Panc1 (cell line): ENCODE results near the gene HMGN4. TPM values are rescaled to one million over a fixed set of nuclear protein-coding genes. Genes with fewer than 3 reads are reported as not detected.

ENCODE experiments used
- ATAC-seq: fragments of 200-7000 bp; cut with Tn5 transposase; 2 replicates; pipeline ENCODE4 v1.9.1; 2020; ENCODE audit warnings: mild to moderate bottlenecking, moderate library complexity
- BruUV-seq: library from RNA; stranded (reverse); fragments of 400-500 nt; replicated peaks from 2 replicates; lab custom pipeline; 2021; lab: Mats Ljungman, UMichigan
- CTCF ChIA-PET: fragments of 300-600 bp; sonication (Branson Sonifier 250); formaldehyde crosslinking; loops from one replicate; lab custom pipeline; 2022; ENCODE audit warnings: antibody characterized with exemption; lab: Charles Lee
- POLR2A ChIA-PET: fragments of 300-600 bp; sonication (Branson Sonifier 250); formaldehyde crosslinking; loops from one replicate; lab custom pipeline; 2022; ENCODE audit warnings: antibody characterized with exemption; lab: Charles Lee
- DNase-seq: peaks from one replicate; pipeline ENCODE4 v3.0.0-alpha.2; 2010; ENCODE audit warnings: low read depth, low spot score
- H3K27ac ChIP-seq: 2 replicates; pipeline ENCODE4 v1.5.1; 2011; ENCODE audit warnings: mild to moderate bottlenecking, low read length, inconsistent platforms
- H3K27me3 ChIP-seq: fragments of 200-500 bp; sonication (Bioruptor generic); 2 replicates; pipeline ENCODE4 v1.6.0; 2014; ENCODE audit warnings: low read length, inconsistent platforms; ENCODE audit not compliant: control insufficient read depth, insufficient read depth
- H3K36me3 ChIP-seq: fragments of 200-500 bp; sonication (Bioruptor generic); 2 replicates; pipeline ENCODE4 v1.5.1; 2014; ENCODE audit warnings: inconsistent platforms, mild to moderate bottlenecking, low read length, moderate library complexity; ENCODE audit not compliant: control insufficient read depth, insufficient read depth
- H3K4me1 ChIP-seq: 2 replicates; pipeline ENCODE4 v1.5.1; 2011; ENCODE audit warnings: inconsistent platforms, mild to moderate bottlenecking, low read length, moderate library complexity; ENCODE audit not compliant: control insufficient read depth, insufficient read depth
- H3K4me3 ChIP-seq, 2 experiments: 2 replicates each; pipeline ENCODE4 v1.5.1; 2011 to 2012; ENCODE audit warnings: low read depth in 2 of 2, low read length in 2 of 2, mild to moderate bottlenecking in 2 of 2, inconsistent platforms in 1 of 2, moderate library complexity in 1 of 2
- H3K9me3 ChIP-seq: fragments of 200-500 bp; sonication (Bioruptor generic); 2 replicates; pipeline ENCODE4 v1.5.1; 2014; ENCODE audit warnings: low read depth, mild to moderate bottlenecking, inconsistent platforms, low read length, moderate library complexity; ENCODE audit not compliant: control insufficient read depth, insufficient read depth
- POLR2AphosphoS5 ChIP-seq: IDR thresholded peaks from 2 replicates; pipeline ENCODE4 v1.6.1; 2012; ENCODE audit warnings: mild to moderate bottlenecking, low read depth, low read length, moderate library complexity
- SIN3A ChIP-seq: IDR thresholded peaks from 2 replicates; pipeline ENCODE4 v1.6.1; 2012; ENCODE audit warnings: low read depth, mild to moderate bottlenecking, low read length, moderate library complexity, borderline replicate concordance; ENCODE audit not compliant: insufficient read depth
- TCF7L2 ChIP-seq: IDR thresholded peaks from 2 replicates; pipeline ENCODE4 v1.6.1; 2011; ENCODE audit warnings: mild to moderate bottlenecking, low read depth, low read length, inconsistent platforms
- in situ Hi-C: cut with HindIII; loops from 2 replicates; pipeline ENCODE4 v1.10.0; 2016; ENCODE audit warnings: low sequenced_read_pairs, low pct_unique_long_range_greater_than_20kb
- intact Hi-C: fragments of 100-400 bp; cut with micrococcal nuclease; formaldehyde crosslinking; loops from one replicate; pipeline ENCODE4 v1.10.0; 2022; ENCODE audit not compliant: unreplicated experiment
- total RNA-seq: library from RNA; stranded (reverse); gene quantifications from one replicate; pipeline ENCODE4 v1.2.1, GENCODE V29; 2021; ENCODE audit not compliant: unreplicated experiment
- TF ChIP-seq, protein P1 (sequence below), 2 experiments: IDR thresholded peaks; 2 replicates each; pipeline ENCODE4 v1.6.1; 2011 to 2012; ENCODE audit warnings: low read depth in 2 of 2, control low read depth in 1 of 2, low read length in 1 of 2, mild to moderate bottlenecking in 1 of 2, moderate library complexity in 1 of 2; ENCODE audit not compliant: insufficient read depth in 1 of 2
- TF ChIP-seq, protein P2 (sequence below): fragments of 450-650 bp; IDR thresholded peaks from 2 replicates; pipeline ENCODE4 v1.5.1; 2017; ENCODE audit warnings: mild to moderate bottlenecking

Gene HMGN4
- total RNA-seq, 1 experiment from 2014 or later = 60.5 TPM

DNA sequence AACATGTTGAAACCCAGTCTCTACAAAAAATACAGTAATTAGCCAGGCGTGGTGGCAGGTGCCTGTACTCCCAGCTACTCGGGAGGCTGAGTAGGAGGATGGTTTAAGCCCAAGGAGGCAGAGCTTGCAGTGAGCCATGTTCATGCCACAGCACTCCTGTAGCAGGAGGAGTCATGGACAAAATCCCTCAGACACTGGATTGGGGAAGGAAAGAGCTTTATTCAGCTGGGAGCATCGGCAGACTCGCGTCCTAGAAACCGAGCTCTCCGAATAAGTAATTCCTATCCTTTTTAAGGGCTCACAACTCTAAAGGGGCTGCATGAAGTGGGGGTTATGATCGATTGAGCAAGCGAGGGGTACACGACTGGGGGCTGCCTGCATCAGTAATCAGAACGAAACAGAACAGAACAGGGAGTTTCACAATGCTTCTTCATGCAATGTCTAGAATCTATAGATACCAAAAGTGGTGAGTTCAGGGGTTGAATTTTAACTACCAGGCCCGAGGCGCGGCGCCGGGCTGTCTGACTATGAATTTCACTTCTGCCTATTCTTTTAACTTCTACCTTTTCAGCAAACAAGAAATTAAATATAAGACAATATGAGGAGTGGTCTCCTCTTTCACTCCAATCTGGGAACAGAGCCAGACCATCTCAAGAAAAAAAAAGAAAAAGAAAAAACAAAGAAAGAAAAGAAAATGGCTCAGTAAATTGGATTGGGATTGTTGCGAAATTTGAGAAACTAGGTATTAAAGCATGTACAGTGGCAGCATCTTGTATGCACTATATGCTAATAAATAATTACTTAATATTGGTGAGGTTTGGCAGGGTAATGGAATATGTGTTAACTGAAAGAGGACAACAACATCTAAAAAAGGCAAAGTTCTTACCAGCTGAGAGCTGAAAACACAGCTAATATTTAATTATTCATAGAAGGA, 23.6 kb downstream of the HMGN4 start:
- in situ Hi-C loops (no loop called here), intact Hi-C loops (no loop called here)
- DNase-seq = no peak
- no peaks in the 10 kb centered on the region for H3K36me3 ChIP-seq
- H3K27me3 ChIP-seq = no peaks in the 10 kb centered on the region
- ChIA-PET POLR2A (interaction anchor here (0.7 kb wide), 1 partner anchor 173 kb away, joined by 4 read pairs; no protein-coding TSS in a partner anchor), CTCF (no interaction called here)
- peaks cover 6% of the 10 kb centered on the region for H3K4me1 ChIP-seq
- no peak overlapping the region for H3K4me3 ChIP-seq
- no peak overlapping the region for H3K27ac ChIP-seq
- H3K9me3 ChIP-seq = no peaks in the 10 kb centered on the region
- no TSS peak for BruUV-seq
- no peak for ATAC-seq
- TF ChIP-seq SIN3A (no peak), TCF7L2 (no peak), POLR2AphosphoS5 (no peak)
- TF ChIP-seq, protein P1, sequence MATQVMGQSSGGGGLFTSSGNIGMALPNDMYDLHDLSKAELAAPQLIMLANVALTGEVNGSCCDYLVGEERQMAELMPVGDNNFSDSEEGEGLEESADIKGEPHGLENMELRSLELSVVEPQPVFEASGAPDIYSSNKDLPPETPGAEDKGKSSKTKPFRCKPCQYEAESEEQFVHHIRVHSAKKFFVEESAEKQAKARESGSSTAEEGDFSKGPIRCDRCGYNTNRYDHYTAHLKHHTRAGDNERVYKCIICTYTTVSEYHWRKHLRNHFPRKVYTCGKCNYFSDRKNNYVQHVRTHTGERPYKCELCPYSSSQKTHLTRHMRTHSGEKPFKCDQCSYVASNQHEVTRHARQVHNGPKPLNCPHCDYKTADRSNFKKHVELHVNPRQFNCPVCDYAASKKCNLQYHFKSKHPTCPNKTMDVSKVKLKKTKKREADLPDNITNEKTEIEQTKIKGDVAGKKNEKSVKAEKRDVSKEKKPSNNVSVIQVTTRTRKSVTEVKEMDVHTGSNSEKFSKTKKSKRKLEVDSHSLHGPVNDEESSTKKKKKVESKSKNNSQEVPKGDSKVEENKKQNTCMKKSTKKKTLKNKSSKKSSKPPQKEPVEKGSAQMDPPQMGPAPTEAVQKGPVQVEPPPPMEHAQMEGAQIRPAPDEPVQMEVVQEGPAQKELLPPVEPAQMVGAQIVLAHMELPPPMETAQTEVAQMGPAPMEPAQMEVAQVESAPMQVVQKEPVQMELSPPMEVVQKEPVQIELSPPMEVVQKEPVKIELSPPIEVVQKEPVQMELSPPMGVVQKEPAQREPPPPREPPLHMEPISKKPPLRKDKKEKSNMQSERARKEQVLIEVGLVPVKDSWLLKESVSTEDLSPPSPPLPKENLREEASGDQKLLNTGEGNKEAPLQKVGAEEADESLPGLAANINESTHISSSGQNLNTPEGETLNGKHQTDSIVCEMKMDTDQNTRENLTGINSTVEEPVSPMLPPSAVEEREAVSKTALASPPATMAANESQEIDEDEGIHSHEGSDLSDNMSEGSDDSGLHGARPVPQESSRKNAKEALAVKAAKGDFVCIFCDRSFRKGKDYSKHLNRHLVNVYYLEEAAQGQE (IDR thresholded peaks at IDR 0.05; ENCODE audit: insufficient read depth in 1 of 2, low read depth in 2 of 2, low read length in 1 of 2) = no peak
- TF ChIP-seq, protein P2, sequence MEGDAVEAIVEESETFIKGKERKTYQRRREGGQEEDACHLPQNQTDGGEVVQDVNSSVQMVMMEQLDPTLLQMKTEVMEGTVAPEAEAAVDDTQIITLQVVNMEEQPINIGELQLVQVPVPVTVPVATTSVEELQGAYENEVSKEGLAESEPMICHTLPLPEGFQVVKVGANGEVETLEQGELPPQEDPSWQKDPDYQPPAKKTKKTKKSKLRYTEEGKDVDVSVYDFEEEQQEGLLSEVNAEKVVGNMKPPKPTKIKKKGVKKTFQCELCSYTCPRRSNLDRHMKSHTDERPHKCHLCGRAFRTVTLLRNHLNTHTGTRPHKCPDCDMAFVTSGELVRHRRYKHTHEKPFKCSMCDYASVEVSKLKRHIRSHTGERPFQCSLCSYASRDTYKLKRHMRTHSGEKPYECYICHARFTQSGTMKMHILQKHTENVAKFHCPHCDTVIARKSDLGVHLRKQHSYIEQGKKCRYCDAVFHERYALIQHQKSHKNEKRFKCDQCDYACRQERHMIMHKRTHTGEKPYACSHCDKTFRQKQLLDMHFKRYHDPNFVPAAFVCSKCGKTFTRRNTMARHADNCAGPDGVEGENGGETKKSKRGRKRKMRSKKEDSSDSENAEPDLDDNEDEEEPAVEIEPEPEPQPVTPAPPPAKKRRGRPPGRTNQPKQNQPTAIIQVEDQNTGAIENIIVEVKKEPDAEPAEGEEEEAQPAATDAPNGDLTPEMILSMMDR = no peak

DNA sequence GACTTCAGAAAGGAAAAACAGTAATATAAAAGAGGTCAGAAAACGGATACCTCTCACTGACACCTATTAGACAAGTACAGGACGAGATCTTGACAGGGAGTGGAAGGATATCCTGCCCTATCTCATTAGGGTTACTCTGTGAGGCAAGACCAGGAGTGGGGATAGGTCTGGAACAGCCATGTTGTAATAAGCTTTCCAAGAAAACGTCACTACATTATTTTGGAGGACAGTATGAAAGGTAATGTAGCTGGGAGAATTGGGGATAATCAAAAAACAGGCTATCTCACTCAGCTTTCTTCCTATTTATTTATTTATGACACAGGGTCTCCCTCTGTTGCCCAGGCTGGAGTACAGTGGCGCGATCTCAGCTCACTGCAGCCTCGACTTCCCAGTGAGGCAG, 25.3 kb downstream of the HMGN4 start:
- intact Hi-C loops (no loop called here), in situ Hi-C loops (no loop called here)
- TF ChIP-seq, protein P1 (IDR thresholded peaks at IDR 0.05; ENCODE audit: insufficient read depth in 1 of 2, low read depth in 2 of 2, low read length in 1 of 2) = no peak
- TF ChIP-seq, protein P2 = no peak
- TF ChIP-seq TCF7L2 = no peak
- TF ChIP-seq SIN3A = no peak
- TF ChIP-seq POLR2AphosphoS5 = no peak
- CTCF ChIA-PET = no interaction called here
- no peak for DNase-seq
- Histone ChIP-seq H3K4me3 (no peak overlapping the region), H3K4me1 (no peaks in the 10 kb centered on the region), H3K27me3 (no peaks in the 10 kb centered on the region), H3K9me3 (no peaks in the 10 kb centered on the region), H3K27ac (no peak overlapping the region), H3K36me3 (no peaks in the 10 kb centered on the region)
- BruUV-seq = no TSS peak
- POLR2A ChIA-PET = no interaction called here
- ATAC-seq = no peak
